ENCODE results near the gene AFAP1. TPM values are rescaled to one million over a fixed set of nuclear protein-coding genes. Genes with fewer than 3 reads are reported as not detected.

The AFAP1 gene, protein sequence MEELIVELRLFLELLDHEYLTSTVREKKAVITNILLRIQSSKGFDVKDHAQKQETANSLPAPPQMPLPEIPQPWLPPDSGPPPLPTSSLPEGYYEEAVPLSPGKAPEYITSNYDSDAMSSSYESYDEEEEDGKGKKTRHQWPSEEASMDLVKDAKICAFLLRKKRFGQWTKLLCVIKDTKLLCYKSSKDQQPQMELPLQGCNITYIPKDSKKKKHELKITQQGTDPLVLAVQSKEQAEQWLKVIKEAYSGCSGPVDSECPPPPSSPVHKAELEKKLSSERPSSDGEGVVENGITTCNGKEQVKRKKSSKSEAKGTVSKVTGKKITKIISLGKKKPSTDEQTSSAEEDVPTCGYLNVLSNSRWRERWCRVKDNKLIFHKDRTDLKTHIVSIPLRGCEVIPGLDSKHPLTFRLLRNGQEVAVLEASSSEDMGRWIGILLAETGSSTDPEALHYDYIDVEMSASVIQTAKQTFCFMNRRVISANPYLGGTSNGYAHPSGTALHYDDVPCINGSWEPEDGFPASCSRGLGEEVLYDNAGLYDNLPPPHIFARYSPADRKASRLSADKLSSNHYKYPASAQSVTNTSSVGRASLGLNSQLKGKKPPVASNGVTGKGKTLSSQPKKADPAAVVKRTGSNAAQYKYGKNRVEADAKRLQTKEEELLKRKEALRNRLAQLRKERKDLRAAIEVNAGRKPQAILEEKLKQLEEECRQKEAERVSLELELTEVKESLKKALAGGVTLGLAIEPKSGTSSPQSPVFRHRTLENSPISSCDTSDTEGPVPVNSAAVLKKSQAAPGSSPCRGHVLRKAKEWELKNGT
- 8.7 and 27.0 TPM in 2 replicates for total RNA-seq

GRCh38 chr4:7939377-7940108 lies at the start of gene AFAP1:
Gene AFAP1, minus strand, starts transcription at chr4:7939861. Its CDS starts 67,783 bp downstream, at chr4:7872078.

Other genes starting within 250 kb of the AFAP1 start
- 1.7 and 4.6 TPM in 2 replicates for gene ABLIM2, start 219.0 kb upstream of the AFAP1 start, total RNA-seq